K562 (cell line): Measurements from ENCODE around the gene GSTM2. TPM values are rescaled to one million over a fixed set of nuclear protein-coding genes. Genes with fewer than 3 reads are reported as not detected.
"Not testable (repeated sequence)": the region's sequence is repeated elsewhere in the genome, so short reads cannot be mapped to it uniquely, and the experiment has no call there.

Experiments used
- ATAC-seq: fragments of 200-7000 bp; cut with Tn5 transposase; 3 replicates; pipeline ENCODE4 v1.9.1; 2020; ENCODE audit warnings: moderate library complexity
- BruUV-seq: library from RNA; stranded (reverse); fragments of 400-500 nt; replicated peaks from 2 replicates; lab custom pipeline; 2021; lab: Mats Ljungman, UMichigan
- CTCF ChIA-PET: fragments of 300-600 bp; formaldehyde crosslinking; extraction: SDS; loops from one replicate; lab custom pipeline; 2021; ENCODE audit warnings: low intra/inter-chr PET ratio; lab: Yijun Ruan, JAX
- POLR2A ChIA-PET: fragments of 300-600, 350-650 bp; sonication (Branson Sonifier 250); formaldehyde crosslinking; extraction: SDS; loops from one replicate; lab custom pipeline; 2021; ENCODE audit warnings: antibody characterized with exemption, inconsistent platforms; lab: Yijun Ruan, JAX
- DNase-seq, 4 experiments: peaks; one replicate each; pipeline versions ENCODE4 v3.0.0 to v3.0.0-alpha.2; 2011 to 2018; ENCODE audit warnings: low spot score in 3 of 4, mixed read lengths in 3 of 4; ENCODE audit errors: extremely low read depth in 1 of 4
- FAIRE-seq: peaks from 2 replicates; lab custom pipeline; 2011; peaks lifted over from hg19 to GRCh38; lab: Jason Lieb, UNC
- H2AFZ ChIP-seq: 2 replicates; pipeline ENCODE4 v1.6.0; 2011; ENCODE audit warnings: low read depth, low read length, control low read depth, inconsistent platforms
- H3K27ac ChIP-seq: fragments of 200-600 bp; 3 replicates; pipeline ENCODE4 v1.8.0; 2011; ENCODE audit warnings: low read depth, mild to moderate bottlenecking, control low read depth, inconsistent platforms, low read length, moderate library complexity, mixed read lengths; ENCODE audit errors: extremely low read depth
- H3K27me3 ChIP-seq, 2 experiments: fragments of 300-600 bp in 1 of 2; 2 replicates in 1 of 2; 3 replicates in 1 of 2; pipeline versions ENCODE4 v1.6.0 to v1.8.0; 2011; ENCODE audit warnings: inconsistent platforms in 2 of 2, low read length in 2 of 2, mild to moderate bottlenecking in 1 of 2, mixed read lengths in 1 of 2, moderate library complexity in 1 of 2; ENCODE audit not compliant: control insufficient read depth in 2 of 2, insufficient read depth in 2 of 2
- H3K36me3 ChIP-seq: fragments of 300-600 bp; 3 replicates; pipeline ENCODE4 v1.8.0; 2011; ENCODE audit warnings: mild to moderate bottlenecking, low read length, inconsistent platforms; ENCODE audit not compliant: control insufficient read depth, insufficient read depth
- H3K4me1 ChIP-seq, 2 experiments: fragments of 200-600 bp in 1 of 2; replicated peaks in 1 of 2; 2 replicates in 1 of 2; 3 replicates in 1 of 2; pipeline versions ENCODE4 v1.5.1 to v1.8.0; 2011; ENCODE audit warnings: inconsistent platforms in 2 of 2, low read length in 2 of 2, mild to moderate bottlenecking in 1 of 2, mixed read lengths in 1 of 2, moderate library complexity in 1 of 2; ENCODE audit not compliant: control insufficient read depth in 2 of 2, insufficient read depth in 2 of 2
- H3K4me2 ChIP-seq: 2 replicates; pipeline ENCODE4 v1.6.1; 2011; ENCODE audit warnings: low read length, control low read depth, inconsistent platforms, mixed read lengths; ENCODE audit not compliant: insufficient read depth
- H3K4me3 ChIP-seq: fragments of 200-600 bp; sonication (generic), shearing (Covaris generic); 2 replicates; pipeline ENCODE4 v1.5.1; 2016; ENCODE audit warnings: control low read depth, inconsistent platforms
- H3K79me2 ChIP-seq: fragments of 200-600 bp; 3 replicates; pipeline ENCODE4 v1.8.0; 2011; ENCODE audit warnings: low read length, inconsistent platforms; ENCODE audit not compliant: control insufficient read depth, insufficient read depth
- H3K9ac ChIP-seq, 2 experiments: 2 replicates each; pipeline versions ENCODE4 v1.6.0 to v1.6.1; 2011; ENCODE audit warnings: low read depth in 2 of 2, low read length in 2 of 2, control low read depth in 1 of 2, inconsistent platforms in 1 of 2, mild to moderate bottlenecking in 1 of 2, mixed read lengths in 1 of 2; ENCODE audit not compliant: insufficient read depth in 1 of 2
- H3K9me1 ChIP-seq: one replicate; pipeline ENCODE4 v1.6.0; 2011; ENCODE audit warnings: inconsistent platforms, mild to moderate bottlenecking, low read length, moderate library complexity; ENCODE audit not compliant: control insufficient read depth, insufficient read depth
- H3K9me3 ChIP-seq: replicated peaks from 2 replicates; pipeline ENCODE4 v1.5.1; 2011; ENCODE audit warnings: low read depth, low read length, inconsistent platforms; ENCODE audit not compliant: control insufficient read depth, insufficient read depth
- H4K20me1 ChIP-seq: replicated peaks from 2 replicates; pipeline ENCODE4 v1.6.1; 2011; ENCODE audit warnings: low read length, inconsistent platforms, mixed read lengths; ENCODE audit not compliant: control insufficient read depth, insufficient read depth
- TAF7 ChIP-seq: fragments of 450-650 bp; IDR thresholded peaks from 2 replicates; pipeline ENCODE4 v1.6.1; 2016; ENCODE audit warnings: missing genetic modification characterization, missing compliant biosample characterization
- ZKSCAN8 ChIP-seq: fragments of 200-800 bp; sonication (Bioruptor generic); IDR thresholded peaks from 2 replicates; pipeline ENCODE4 v1.6.1; 2016; ENCODE audit warnings: missing genetic modification characterization, missing compliant biosample characterization
- WGBS: fragments of 100-300 bp; shearing (Covaris generic); methylation state at CpG from one replicate; pipeline ENCODE4 v1.1.6; 2016; ENCODE audit warnings: low coverage, mixed read lengths; ENCODE audit not compliant: insufficient coverage; ENCODE audit errors: missing lambda C conversion rate; 5-methylcytosine and 5-hydroxymethylcytosine counted together
- in situ Hi-C: fragments of 300-500 bp; cut with MboI; formaldehyde crosslinking; loops from 4 replicates; pipeline ENCODE4 v1.15.0; 2018; ENCODE audit warnings: inconsistent platforms, mixed read lengths
- intact Hi-C: fragments of 100-400 bp; cut with micrococcal nuclease; formaldehyde crosslinking; loops from 2 replicates; pipeline ENCODE4 v1.14.2; 2022
- polyA plus RNA-seq, 8 experiments: library from polyadenylated mRNA; depleted of rRNA in 4 of 8; stranded (reverse) in 5 of 8; unstranded in 3 of 8; fragments of >200 nt; fragmentation: Nextera tagmentation in 2 of 8; fragmentation: Illumina TruSeq in 1 of 8; extraction: Ambion mirVana in 2 of 8; extraction: Trizol in 1 of 8; gene quantifications; 2 replicates each; pipeline versions ENCODE4 v1.2.1 to v1.2.3, GENCODE V29; 2011 to 2014; ENCODE audit warnings: inconsistent platforms in 1 of 8, missing spikeins in 1 of 8
- total RNA-seq, 7 experiments: library from RNA; depleted of rRNA in 6 of 7; stranded (reverse); fragments of >200 nt in 6 of 7; fragmentation: Illumina TruSeq in 2 of 7; extraction: Trizol in 2 of 7; gene quantifications; 2 replicates each; pipeline versions ENCODE4 v1.2.1 to v1.2.3, GENCODE V29; 2011 to 2021; ENCODE audit warnings: low replicate concordance in 1 of 7

GSTM2 gene
- total and polyA plus RNA-seq, 9 of the 15 experiments (the other 6 are each of a cell fraction or from before 2014, with no cell fraction given): 1.6 to 15.1 (median 6.8) TPM

DNA sequence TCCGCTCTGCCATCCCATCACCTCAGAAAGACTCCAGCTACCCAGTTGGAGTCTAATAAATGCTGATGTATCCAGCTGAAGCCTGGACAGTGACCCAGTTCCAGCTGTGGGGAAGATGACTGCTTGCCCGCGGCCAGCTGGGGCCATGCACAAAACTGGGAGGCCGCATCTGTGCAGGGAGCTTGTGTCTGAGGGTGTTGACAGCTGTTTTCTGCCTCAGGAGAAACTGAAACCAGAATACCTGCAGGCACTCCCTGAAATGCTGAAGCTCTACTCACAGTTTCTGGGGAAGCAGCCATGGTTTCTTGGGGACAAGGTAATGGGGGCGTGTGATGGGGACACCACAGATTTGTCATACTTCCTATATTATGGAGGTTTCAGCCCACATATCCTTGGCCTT, 3.2 kb downstream of the GSTM2 start:
- Histone ChIP-seq H3K9ac (no peak overlapping the region), H3K27me3 (no peaks in the 10 kb centered on the region; a peak in 1 of 5 replicates), H2AFZ (no peak overlapping the region), H3K79me2 (no peaks in the 10 kb centered on the region), H3K4me2 (no peak overlapping the region)
- DNase-seq: peak in 2 of 4 experiments; percentile 3 to 4
- no TSS peak for BruUV-seq
- TF ChIP-seq ZKSCAN8 (CRISPR knock-in tag) (peak; percentile 69; the same call in 1 of the 2 replicates), TAF7 (tag) (no peak)
- TF ChIP-seq, all 486 proteins: peak for 1
- CTCF ChIA-PET: no interaction called here
- Histone ChIP-seq H3K36me3 (no peaks in the 10 kb centered on the region), H3K9me1 (no peaks in the 10 kb centered on the region), H3K4me1 (peaks cover 4 to 15% of the 10 kb centered on the region in 2 experiments; a peak in 4 of 5 replicates), H3K27ac (no peak overlapping the region), H3K4me3 (no peak overlapping the region), H4K20me1 (no peaks in the 10 kb centered on the region), H3K9me3 (no peaks in the 10 kb centered on the region)
- ATAC-seq (no peak), FAIRE-seq (no peak)
- intact Hi-C loops: loop anchor here (5.0 kb wide), 1 partner anchor 36 kb away; no protein-coding TSS in a partner anchor
- POLR2A ChIA-PET: interaction anchor here (0.5 to 1.9 kb wide), 3 partner anchors 47 to 69 kb away, joined by 3 to 6 read pairs (median 4); no protein-coding TSS in a partner anchor
- in situ Hi-C loops: no loop called here
- 20% methylated on average over 5 of the region's 5 CpGs for WGBS

DNA sequence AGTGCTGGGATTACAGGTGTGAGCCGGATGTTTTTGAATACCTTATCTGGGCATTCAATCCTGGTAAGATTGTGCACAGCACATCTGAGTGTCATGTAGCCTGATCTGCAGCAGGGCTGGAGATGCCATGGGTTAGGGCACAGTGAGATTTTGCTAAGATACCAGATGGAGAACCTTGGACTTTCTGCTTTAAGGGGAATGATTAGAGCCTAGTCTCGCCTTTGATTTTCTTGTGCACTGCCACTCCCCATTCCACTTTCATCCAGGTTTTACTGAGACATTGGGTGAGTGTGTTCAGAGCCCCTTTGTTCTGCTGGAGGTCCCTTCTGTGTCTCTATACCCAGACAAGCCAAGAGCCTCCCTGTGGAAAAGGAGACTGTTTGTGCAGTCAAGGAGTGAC, 6.0 kb downstream of the GSTM2 start:
- H3K79me2 ChIP-seq, FAIRE-seq, CTCF ChIA-PET, H3K9ac ChIP-seq, H3K9me3 ChIP-seq, BruUV-seq, H4K20me1 ChIP-seq, H3K4me3 ChIP-seq, H3K4me2 ChIP-seq, H3K9me1 ChIP-seq, H2AFZ ChIP-seq, H3K27ac ChIP-seq, POLR2A ChIA-PET, in situ Hi-C loops, ATAC-seq, H3K36me3 ChIP-seq, H3K27me3 ChIP-seq, H3K4me1 ChIP-seq: not testable (repeated sequence)
- peak in 1 of 4 experiments; percentile 0 for DNase-seq
- WGBS: 27% methylated on average over 2 of the region's 2 CpGs
- intact Hi-C loops: loop anchor here (5.0 kb wide), 1 partner anchor 33 kb away; no protein-coding TSS in a partner anchor

DNA sequence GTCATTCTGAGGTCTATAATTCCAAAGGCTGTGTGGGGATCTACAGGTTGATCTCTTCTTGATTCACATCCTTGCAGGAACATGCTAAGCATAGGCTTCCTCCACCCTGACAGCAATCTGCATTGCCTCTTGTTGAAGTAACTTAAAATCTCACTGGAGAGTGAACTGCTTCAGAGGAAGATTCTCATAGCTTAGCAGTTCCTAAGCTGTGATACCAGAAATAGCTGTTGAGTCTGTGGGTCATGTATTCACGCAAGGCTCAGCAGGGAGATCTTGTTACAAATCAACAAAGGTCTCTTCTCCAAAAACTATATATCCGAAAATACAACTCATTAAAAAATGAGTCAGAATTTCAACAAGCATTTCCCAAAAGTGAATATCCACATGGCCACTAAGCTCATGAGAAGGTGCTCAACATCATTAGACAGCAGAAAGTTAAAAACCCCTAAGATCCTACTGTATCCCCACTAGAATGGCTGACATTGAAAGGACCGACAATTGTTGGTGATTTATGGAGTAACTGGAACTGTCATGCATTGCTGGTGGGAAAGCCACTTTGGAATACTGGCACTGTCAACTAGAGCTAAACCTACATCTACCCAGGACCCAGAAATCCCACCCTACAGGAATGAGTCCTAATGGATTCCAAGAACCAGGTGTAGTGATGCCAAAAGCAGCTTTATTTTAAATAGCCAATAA, 9.0 kb downstream of the GSTM2 start:
- H3K4me2 ChIP-seq, CTCF ChIA-PET, H3K4me3 ChIP-seq, FAIRE-seq, H3K9me3 ChIP-seq, H2AFZ ChIP-seq, H3K9ac ChIP-seq, H3K9me1 ChIP-seq, intact Hi-C loops, H3K27ac ChIP-seq, ATAC-seq, H4K20me1 ChIP-seq, H3K36me3 ChIP-seq, H3K4me1 ChIP-seq, H3K27me3 ChIP-seq, H3K79me2 ChIP-seq, BruUV-seq: not testable (repeated sequence)
- WGBS: 16% methylated on average over 3 of the region's 3 CpGs
- in situ Hi-C loops: loop anchor here (5.0 kb wide), 1 partner anchor 40 kb away; no protein-coding TSS in a partner anchor
- peak in 3 of 4 experiments; percentile 1 to 2 (median 1) for DNase-seq
- POLR2A ChIA-PET: interaction anchor here (0.6 to 1.1 kb wide), 2 partner anchors 20 to 128 kb away, joined by 3 read pairs; partner anchors contain the start of gene GNAI3
